Measurements from ENCODE around the gene TMEM106B. TPM values are rescaled to one million over a fixed set of nuclear protein-coding genes. Genes with fewer than 3 reads are reported as not detected.

The TMEM106B gene
- total RNA-seq, 2 donors from 2014 or later: 49.2 to 51.6 TPM

DNA sequence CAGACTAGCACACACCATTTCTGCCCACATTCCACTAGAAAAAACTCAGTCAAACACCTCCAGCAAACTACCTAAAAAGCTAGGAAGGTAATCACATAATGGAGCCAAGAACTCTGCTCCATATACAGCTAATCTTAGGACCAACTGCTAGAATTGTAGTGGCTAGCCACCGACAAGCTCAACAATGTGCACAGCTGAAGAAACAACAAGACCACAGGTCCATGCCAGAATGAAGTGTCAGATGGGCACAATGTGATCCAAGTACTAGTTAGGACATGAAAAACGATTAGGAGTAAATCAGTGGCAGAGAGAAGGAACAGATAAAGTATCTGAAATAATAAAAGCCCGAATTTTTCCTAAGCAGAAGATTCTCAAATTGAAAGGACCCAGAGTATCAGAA lies 38.6 kb downstream of the TMEM106B start:
- TF ChIP-seq, protein P1, sequence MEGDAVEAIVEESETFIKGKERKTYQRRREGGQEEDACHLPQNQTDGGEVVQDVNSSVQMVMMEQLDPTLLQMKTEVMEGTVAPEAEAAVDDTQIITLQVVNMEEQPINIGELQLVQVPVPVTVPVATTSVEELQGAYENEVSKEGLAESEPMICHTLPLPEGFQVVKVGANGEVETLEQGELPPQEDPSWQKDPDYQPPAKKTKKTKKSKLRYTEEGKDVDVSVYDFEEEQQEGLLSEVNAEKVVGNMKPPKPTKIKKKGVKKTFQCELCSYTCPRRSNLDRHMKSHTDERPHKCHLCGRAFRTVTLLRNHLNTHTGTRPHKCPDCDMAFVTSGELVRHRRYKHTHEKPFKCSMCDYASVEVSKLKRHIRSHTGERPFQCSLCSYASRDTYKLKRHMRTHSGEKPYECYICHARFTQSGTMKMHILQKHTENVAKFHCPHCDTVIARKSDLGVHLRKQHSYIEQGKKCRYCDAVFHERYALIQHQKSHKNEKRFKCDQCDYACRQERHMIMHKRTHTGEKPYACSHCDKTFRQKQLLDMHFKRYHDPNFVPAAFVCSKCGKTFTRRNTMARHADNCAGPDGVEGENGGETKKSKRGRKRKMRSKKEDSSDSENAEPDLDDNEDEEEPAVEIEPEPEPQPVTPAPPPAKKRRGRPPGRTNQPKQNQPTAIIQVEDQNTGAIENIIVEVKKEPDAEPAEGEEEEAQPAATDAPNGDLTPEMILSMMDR (IDR thresholded peaks at IDR 0.05): no peak
- Histone ChIP-seq H3K36me3 (no peaks in the 10 kb centered on the region), H3K27me3 (replicated peaks; ENCODE audit: insufficient read depth) (no peaks in the 10 kb centered on the region), H3K4me1 (ENCODE audit: control insufficient read depth in 1 of 2, low read depth in 2 of 2) (no peaks in the 10 kb centered on the region), H3K27ac (no peak overlapping the region), H3K4me3 (no peak overlapping the region), H3K9me3 (no peaks in the 10 kb centered on the region)
- ATAC-seq (ENCODE audit: insufficient number of reproducible peaks, low FRiP score, low read depth) (no peak), DNase-seq (ENCODE audit: low spot score) (no peak)

GRCh38 chr7:12250232-12250631 lies 39.1 kb downstream of the TMEM106B start:
- Histone ChIP-seq H3K27ac (no peak overlapping the region), H3K36me3 (no peaks in the 10 kb centered on the region), H3K4me3 (no peak overlapping the region), H3K27me3 (replicated peaks; ENCODE audit: insufficient read depth) (no peaks in the 10 kb centered on the region), H3K4me1 (ENCODE audit: control insufficient read depth in 1 of 2, low read depth in 2 of 2) (no peaks in the 10 kb centered on the region), H3K9me3 (no peaks in the 10 kb centered on the region)
- ATAC-seq (ENCODE audit: insufficient number of reproducible peaks, low FRiP score, low read depth): no peak
- TF ChIP-seq, protein P1 (IDR thresholded peaks at IDR 0.05): no peak
- DNase-seq (ENCODE audit: low spot score): no peak

GRCh38 chr7:12256090-12256489 lies 45.0 kb downstream of the TMEM106B start:
- Histone ChIP-seq H3K4me1 (ENCODE audit: control insufficient read depth in 1 of 2, low read depth in 2 of 2) (no peaks in the 10 kb centered on the region), H3K27ac (no peak overlapping the region), H3K36me3 (no peaks in the 10 kb centered on the region), H3K4me3 (no peak overlapping the region), H3K9me3 (no peaks in the 10 kb centered on the region), H3K27me3 (replicated peaks; ENCODE audit: insufficient read depth) (no peaks in the 10 kb centered on the region)
- ATAC-seq (ENCODE audit: insufficient number of reproducible peaks, low FRiP score, low read depth) (no peak), DNase-seq (ENCODE audit: low spot score) (no peak)
- TF ChIP-seq, protein P1 (IDR thresholded peaks at IDR 0.05): no peak

GRCh38 chr7:12257582-12257981 lies 46.5 kb downstream of the TMEM106B start:
- peak overlapping the region; percentile 19 for H3K4me3 ChIP-seq
- ATAC-seq (ENCODE audit: insufficient number of reproducible peaks, low FRiP score, low read depth) (no peak), DNase-seq (ENCODE audit: low spot score) (no peak)
- H3K36me3 ChIP-seq: no peaks in the 10 kb centered on the region
- no peaks in the 10 kb centered on the region for H3K4me1 ChIP-seq (ENCODE audit: control insufficient read depth in 1 of 2, low read depth in 2 of 2)
- H3K9me3 ChIP-seq: no peaks in the 10 kb centered on the region
- H3K27me3 ChIP-seq (replicated peaks; ENCODE audit: insufficient read depth): no peaks in the 10 kb centered on the region
- H3K27ac ChIP-seq: no peak overlapping the region
- TF ChIP-seq, protein P1 (IDR thresholded peaks at IDR 0.05): no peak

DNA sequence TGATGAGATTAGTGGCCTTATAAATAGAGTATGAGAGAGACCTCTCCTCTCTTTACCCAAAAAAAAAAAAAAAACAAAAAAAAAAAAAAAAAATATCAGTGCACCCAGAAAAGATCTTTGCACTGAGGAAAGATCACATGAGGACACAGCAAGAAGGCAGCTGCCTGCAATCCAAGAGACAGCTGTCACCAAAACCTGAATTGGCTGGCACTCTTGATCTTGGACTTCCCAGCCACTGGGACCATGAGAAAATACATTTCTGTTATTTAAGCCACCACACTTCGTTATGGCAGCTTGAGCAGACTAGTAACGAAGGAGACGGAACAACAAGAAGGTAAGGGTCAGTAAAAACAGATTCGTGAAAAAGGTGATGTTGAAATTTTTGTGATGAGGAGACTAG lies 47.0 kb downstream of the TMEM106B start:
- H3K9me3 ChIP-seq: no peaks in the 10 kb centered on the region
- no peaks in the 10 kb centered on the region for H3K36me3 ChIP-seq
- no peak overlapping the region for H3K4me3 ChIP-seq
- no peak for DNase-seq (ENCODE audit: low spot score)
- H3K27me3 ChIP-seq (replicated peaks; ENCODE audit: insufficient read depth): no peaks in the 10 kb centered on the region
- no peak for ATAC-seq (ENCODE audit: insufficient number of reproducible peaks, low FRiP score, low read depth)
- no peaks in the 10 kb centered on the region for H3K4me1 ChIP-seq (ENCODE audit: control insufficient read depth in 1 of 2, low read depth in 2 of 2)
- H3K27ac ChIP-seq: no peak overlapping the region
- TF ChIP-seq, protein P1 (IDR thresholded peaks at IDR 0.05): no peak

All from thoracic aorta (tissue), 2 donors.